H1 (cell line): ENCODE measurements around the gene CHST13. TPM values are rescaled to one million over a fixed set of nuclear protein-coding genes. Genes with fewer than 3 reads are reported as not detected.
A peak's percentile ranks its signal among the peaks of the same experiment; 100 is the strongest.

ENCODE experiments used
- CTCF ChIA-PET: fragments of 300-600 bp; sonication (Branson Sonifier 250); formaldehyde crosslinking; loops from one replicate; lab custom pipeline; 2021; ENCODE audit not compliant: partially characterized antibody; lab: Charles Lee
- POLR2A ChIA-PET: fragments of 300-600 bp; sonication (Branson Sonifier 250); formaldehyde crosslinking; loops from one replicate; lab custom pipeline; 2021; ENCODE audit warnings: inconsistent platforms; ENCODE audit not compliant: partially characterized antibody; lab: Charles Lee
- DNase-seq, 2 experiments: peaks; one replicate each; pipeline versions ENCODE4 v3.0.0 to v3.0.0-alpha.2; 2010 to 2022; ENCODE audit warnings: low spot score in 2 of 2, low read depth in 1 of 2, mixed read lengths in 1 of 2
- FAIRE-seq: peaks from 2 replicates; lab custom pipeline; 2011; peaks lifted over from hg19 to GRCh38; lab: Jason Lieb, UNC
- H2AFZ ChIP-seq: 2 replicates; pipeline ENCODE4 v1.8.1; 2012; ENCODE audit warnings: low read length, inconsistent platforms
- H2AK5ac ChIP-seq: 2 replicates; pipeline ENCODE4 v1.6.1; 2013; ENCODE audit warnings: low read depth, low read length
- H2BK120ac ChIP-seq: replicated peaks from 2 replicates; pipeline ENCODE3; 2013; ENCODE audit warnings: low read depth, low read length, inconsistent platforms
- H2BK12ac ChIP-seq: 2 replicates; pipeline ENCODE4 v1.6.1; 2013; ENCODE audit warnings: low read depth, low read length
- H2BK15ac ChIP-seq: 2 replicates; pipeline ENCODE4 v1.6.1; 2013; ENCODE audit warnings: low read length
- H2BK20ac ChIP-seq: 2 replicates; pipeline ENCODE4 v1.6.1; 2013; ENCODE audit warnings: low read length
- H2BK5ac ChIP-seq: 2 replicates; pipeline ENCODE4 v1.6.1; 2013; ENCODE audit warnings: low read depth, low read length
- H3K14ac ChIP-seq: 2 replicates; pipeline ENCODE4 v1.6.1; 2013; ENCODE audit warnings: inconsistent platforms; ENCODE audit not compliant: insufficient read length
- H3K18ac ChIP-seq: 2 replicates; pipeline ENCODE4 v1.6.1; 2013; ENCODE audit warnings: low read length; ENCODE audit errors: extremely low read depth
- H3K23ac ChIP-seq: 2 replicates; pipeline ENCODE4 v1.6.1; 2013; ENCODE audit warnings: inconsistent platforms; ENCODE audit not compliant: insufficient read length
- H3K23me2 ChIP-seq: 2 replicates; pipeline ENCODE4 v1.6.1; 2013; ENCODE audit warnings: low read depth, low read length
- H3K27ac ChIP-seq: 2 replicates; pipeline ENCODE4 v1.6.1; 2011; ENCODE audit warnings: low read depth, low read length, inconsistent platforms
- H3K27me3 ChIP-seq, 4 experiments: replicated peaks in 1 of 4; 1 replicate in 1 of 4; 2 replicates in 3 of 4; pipeline versions ENCODE4 v1.6.1 to v1.8.1; 2011 to 2013; ENCODE audit warnings: low read length in 3 of 4, mild to moderate bottlenecking in 3 of 4, inconsistent platforms in 2 of 4, mixed read lengths in 2 of 4, moderate library complexity in 1 of 4; ENCODE audit not compliant: control insufficient read depth in 3 of 4, insufficient read depth in 3 of 4; ENCODE audit errors: extremely low read depth in 1 of 4
- H3K36me3 ChIP-seq, 4 experiments: 2 replicates each; pipeline versions ENCODE4 v1.6.1 to v1.8.1; 2011 to 2013; ENCODE audit warnings: mild to moderate bottlenecking in 4 of 4, low read length in 3 of 4, moderate library complexity in 2 of 4, control low read depth in 1 of 4, inconsistent platforms in 1 of 4; ENCODE audit not compliant: insufficient read depth in 4 of 4, control insufficient read depth in 2 of 4
- H3K4ac ChIP-seq: replicated peaks from 2 replicates; pipeline ENCODE3; 2013; ENCODE audit warnings: low read length, low read depth, mixed read lengths, inconsistent platforms; ENCODE audit not compliant: insufficient read length
- H3K4me1 ChIP-seq, 4 experiments: replicated peaks in 1 of 4; 1 replicate in 1 of 4; 2 replicates in 3 of 4; pipeline versions ENCODE4 v1.6.1 to v1.8.1; 2011 to 2013; ENCODE audit warnings: low read length in 3 of 4, inconsistent platforms in 2 of 4, mixed read lengths in 1 of 4; ENCODE audit not compliant: insufficient read depth in 4 of 4, control insufficient read depth in 3 of 4
- H3K4me2 ChIP-seq, 2 experiments: 2 replicates each; pipeline versions ENCODE4 v1.6.1 to v1.8.1; 2011 to 2013; ENCODE audit warnings: low read depth in 2 of 2, low read length in 2 of 2, control low read depth in 1 of 2, inconsistent platforms in 1 of 2, mild to moderate bottlenecking in 1 of 2; ENCODE audit not compliant: insufficient read depth in 1 of 2
- H3K4me3 ChIP-seq, 4 experiments: fragments of 200-600, 300-600 bp in 1 of 4; sonication (generic), shearing (Covaris generic), sonication (Bioruptor Twin) in 1 of 4; 2 replicates each; pipeline versions ENCODE4 v1.5.1 to v1.8.1; 2011 to 2016; ENCODE audit warnings: low read length in 4 of 4, low read depth in 3 of 4, control low read depth in 2 of 4, inconsistent platforms in 2 of 4, mild to moderate bottlenecking in 2 of 4, mixed read lengths in 1 of 4, moderate library complexity in 1 of 4; ENCODE audit not compliant: insufficient read depth in 2 of 4; ENCODE audit errors: extremely low read depth in 1 of 4
- H3K56ac ChIP-seq: replicated peaks from 2 replicates; pipeline ENCODE3; 2013; ENCODE audit warnings: low read depth, mild to moderate bottlenecking, mixed read lengths, low read length, inconsistent platforms; ENCODE audit not compliant: insufficient read length
- H3K79me1 ChIP-seq: 2 replicates; pipeline ENCODE4 v1.6.1; 2013; ENCODE audit warnings: low read depth, low read length, control low read depth
- H3K79me2 ChIP-seq, 2 experiments: 2 replicates each; pipeline versions ENCODE4 v1.6.1 to v1.8.1; 2012 to 2013; ENCODE audit warnings: low read length in 2 of 2, mild to moderate bottlenecking in 2 of 2, inconsistent platforms in 1 of 2; ENCODE audit not compliant: insufficient read depth in 2 of 2, control insufficient read depth in 1 of 2
- H3K9ac ChIP-seq, 4 experiments: replicated peaks in 1 of 4; 1 replicate in 1 of 4; 2 replicates in 3 of 4; pipeline versions ENCODE4 v1.6.1 to v1.8.1; 2011 to 2013; ENCODE audit warnings: low read depth in 3 of 4, low read length in 3 of 4, control low read depth in 2 of 4, mild to moderate bottlenecking in 2 of 4, moderate library complexity in 2 of 4, inconsistent platforms in 1 of 4; ENCODE audit errors: extremely low read depth in 1 of 4
- H3K9me3 ChIP-seq, 2 experiments: 2 replicates each; pipeline versions ENCODE4 v1.6.1 to v1.8.1; 2012 to 2013; ENCODE audit warnings: mild to moderate bottlenecking in 2 of 2, moderate library complexity in 2 of 2, control low read depth in 1 of 2, inconsistent platforms in 1 of 2, low read depth in 1 of 2, low read length in 1 of 2, mixed read lengths in 1 of 2; ENCODE audit not compliant: insufficient read depth in 2 of 2
- H4K20me1 ChIP-seq, 2 experiments: replicated peaks in 1 of 2; 2 replicates each; pipeline versions ENCODE3 to v1.8.1; 2011 to 2013; ENCODE audit warnings: inconsistent platforms in 2 of 2, low read length in 2 of 2, mild to moderate bottlenecking in 1 of 2; ENCODE audit not compliant: insufficient read depth in 2 of 2, control insufficient read depth in 1 of 2
- H4K5ac ChIP-seq: 2 replicates; pipeline ENCODE4 v1.6.1; 2013; ENCODE audit warnings: low read length, low read depth, mixed read lengths, inconsistent platforms; ENCODE audit not compliant: insufficient read length
- H4K8ac ChIP-seq: 2 replicates; pipeline ENCODE4 v1.8.0; 2013; ENCODE audit warnings: mild to moderate bottlenecking, moderate library complexity, low read length, inconsistent platforms; ENCODE audit not compliant: insufficient read depth; ENCODE audit errors: extremely low read depth
- H4K91ac ChIP-seq: replicated peaks from 2 replicates; pipeline ENCODE3; 2013; ENCODE audit warnings: low read length, mixed read lengths, inconsistent platforms; ENCODE audit not compliant: insufficient read length
- KDM5A ChIP-seq: fragments of 200-600 bp; IDR thresholded peaks from 2 replicates; pipeline ENCODE4 v1.7.1; 2012; ENCODE audit warnings: mild to moderate bottlenecking, low read length, inconsistent platforms, mixed read lengths
- NRF1 ChIP-seq: IDR thresholded peaks from 2 replicates; pipeline ENCODE4 v1.6.1; 2011; ENCODE audit warnings: mild to moderate bottlenecking, low read depth, low read length, improper control_type of control experiment
- SAP30 ChIP-seq: fragments of 300-600 bp; sonication (generic); IDR thresholded peaks from 2 replicates; pipeline ENCODE4 v1.7.1; 2012; ENCODE audit warnings: low read length, moderate library complexity, mild to moderate bottlenecking, inconsistent platforms; ENCODE audit not compliant: insufficient read depth, insufficient replicate concordance
- SP1 ChIP-seq: IDR thresholded peaks from 2 replicates; pipeline ENCODE4 v1.6.1; 2011; ENCODE audit warnings: low read depth, low read length
- TEAD4 ChIP-seq: IDR thresholded peaks from 2 replicates; pipeline ENCODE4 v1.6.1; 2012; ENCODE audit warnings: low read depth, low read length, inconsistent platforms, mixed read lengths
- WGBS, 2 experiments: shearing (Covaris generic) in 1 of 2; methylation state at CpG; one replicate each; pipeline versions ENCODE4 v1.1.6 to v1.1.7; 2013 to 2015; ENCODE audit warnings: low lambda C conversion rate in 2 of 2, mixed read lengths in 2 of 2, inconsistent platforms in 1 of 2, low coverage in 1 of 2, missing lambda C conversion rate in 1 of 2; ENCODE audit not compliant: insufficient replicate concordance in 2 of 2, insufficient coverage in 1 of 2, insufficient read length in 1 of 2; ENCODE audit errors: extremely low coverage in 1 of 2, missing lambda C conversion rate in 1 of 2; 5-methylcytosine and 5-hydroxymethylcytosine counted together
- polyA plus RNA-seq, 7 experiments: library from polyadenylated mRNA; depleted of rRNA in 3 of 7; stranded (reverse) in 5 of 7; unstranded in 2 of 7; fragments of >200 nt in 5 of 7; fragments of 200-250 nt in 2 of 7; gene quantifications; 1 replicate in 5 of 7; 2 replicates in 1 of 7; 4 replicates in 1 of 7; pipeline versions ENCODE4 v1.2.1 to v1.2.3, GENCODE V29; 2011 to 2013; ENCODE audit warnings: missing spikeins in 2 of 7, mixed read lengths in 2 of 7
- total RNA-seq: library from RNA; stranded (reverse); fragmentation: NEBNext Ultra II Directional; extraction: Animal tissue kit (Norgen Biotek cat#: 25700); gene quantifications from 2 replicates; pipeline ENCODE4 v1.2.1, GENCODE V29; 2021

Gene CHST13
- total and polyA plus RNA-seq, 2 of the 8 experiments (the other 6 are each of a cell fraction or from before 2014, with no cell fraction given), result 5.4 to 11.7 TPM

GRCh38 chr3:126484148-126484547, 39.8 kb upstream of the CHST13 start:
- Histone ChIP-seq H3K18ac (peak overlapping the region; percentile 88; the same call in 1 of the 2 replicates), H4K5ac (no peak overlapping the region), H2BK20ac (peak overlapping the region; percentile 92; the same call in 1 of the 2 replicates), H3K79me1 (no peaks in the 10 kb centered on the region), H4K91ac (peak overlapping the region; percentile 37), H2BK12ac (peak overlapping the region; percentile 98; the same call in 1 of the 2 replicates), H3K4me3 (no peak overlapping the region), H4K20me1 (no peaks in the 10 kb centered on the region), H3K79me2 (no peaks in the 10 kb centered on the region), H3K9ac (no peak overlapping the region), H3K27ac (no peak overlapping the region), H3K23me2 (no peaks in the 10 kb centered on the region)
- FAIRE-seq, result no peak
- CTCF ChIA-PET, result interaction anchor here (0.7 to 1.5 kb wide), 5 partner anchors 9 to 136 kb away, joined by 3 to 5 read pairs (median 3); no protein-coding TSS in a partner anchor
- no peak for DNase-seq
- no peak for TF ChIP-seq TEAD4
- no peak for TF ChIP-seq SAP30
- no peak for TF ChIP-seq KDM5A
- TF ChIP-seq SP1, result no peak
- no peak for TF ChIP-seq NRF1
- TF ChIP-seq, all 59 proteins: peak for 0
- no peak overlapping the region for H3K14ac ChIP-seq
- H3K27me3 ChIP-seq, result 0 out of 7 replicates have a peak, but pooled peaks cover 0 to 2% (median 0%) of the 10 kb centered on the region in 4 experiments
- no peak overlapping the region for H3K23ac ChIP-seq
- H3K4ac ChIP-seq, result peak overlapping the region; percentile 88
- H4K8ac ChIP-seq, result 0 out of 2 replicates have a peak overlapping the region, but pooled peaks have one; percentile 16
- H2AFZ ChIP-seq, result 0 out of 2 replicates have a peak overlapping the region, but pooled peaks have one; percentile 28
- H2BK120ac ChIP-seq, result peak overlapping the region; percentile 70
- H3K9me3 ChIP-seq, result no peaks in the 10 kb centered on the region
- whole genome bisulfite sequencing, 2 experiments, result 92% methylated on average over 3 of the region's 3 CpGs; no CpG with 5 or more reads in 1 of the 2 experiments
- no peak overlapping the region; a peak in 1 of 4 replicates for H3K4me2 ChIP-seq
- no peak overlapping the region; the same call in 1 of the 2 replicates for H2BK15ac ChIP-seq
- H2AK5ac ChIP-seq, result no peak overlapping the region; the same call in 1 of the 2 replicates
- H2BK5ac ChIP-seq, result peak overlapping the region; percentile 62; the same call in 1 of the 2 replicates
- POLR2A ChIA-PET, result interaction anchor here (0.8 to 4.6 kb wide), 4 partner anchors 9 to 39 kb away, joined by 3 to 23 read pairs (median 4); partner anchors contain the start of genes CHST13 and ZXDC
- no peak overlapping the region for H3K56ac ChIP-seq
- H3K36me3 ChIP-seq, result no peaks in the 10 kb centered on the region
- H3K4me1 ChIP-seq, result peaks cover 0 to 22% (median 9%) of the 10 kb centered on the region in 4 experiments; a peak in 6 of 7 replicates
